Mucosa of descending colon (tissue), 3 donors: Measurements from ENCODE around the gene CNOT4. TPM values are rescaled to one million over a fixed set of nuclear protein-coding genes. Genes with fewer than 3 reads are reported as not detected.

Experiments
- ATAC-seq: fragments of 200-7000 bp; cut with Tn5 transposase; one replicate; pipeline ENCODE4 v1.9.1; 2020; ENCODE audit warnings: mild to moderate bottlenecking, moderate library complexity
- DNase-seq, 3 donors: peaks; one replicate each; pipeline ENCODE4 v3.0.0-alpha.2; 2020
- H3K36me3 ChIP-seq: fragments of 200-600 bp; one replicate; pipeline ENCODE4 v1.8.0; 2021; ENCODE audit warnings: low read depth, mild to moderate bottlenecking
- H3K4me1 ChIP-seq: fragments of 200-600 bp; one replicate; pipeline ENCODE4 v1.8.0; 2021; ENCODE audit warnings: low read depth, mild to moderate bottlenecking
- H3K4me3 ChIP-seq: fragments of 200-600 bp; one replicate; pipeline ENCODE4 v1.8.0; 2021; ENCODE audit warnings: mild to moderate bottlenecking
- H3K9me3 ChIP-seq: fragments of 200-600 bp; one replicate; pipeline ENCODE4 v1.8.0; 2021; ENCODE audit warnings: mild to moderate bottlenecking
- CTCF ChIP-seq: fragments of 200-600 bp; IDR thresholded peaks from one replicate; pipeline ENCODE4 v1.8.0; 2022; ENCODE audit warnings: antibody characterized with exemption, mild to moderate bottlenecking
- intact Hi-C, 2 donors: fragments of 100-400 bp; cut with DNase I in 1 of 2; cut with micrococcal nuclease in 1 of 2; formaldehyde crosslinking; loops; one replicate each; pipeline versions ENCODE4 v1.11.0 to v1.11.1; 2022; cut with DNase I, micrococcal nuclease
- total RNA-seq, 3 donors: library from RNA; stranded (reverse); fragmentation: NEBNext Ultra II Directional in 2 of 3; extraction: Animal tissue kit (Norgen Biotek cat#: 25700) in 2 of 3; gene quantifications; one replicate each; pipeline versions ENCODE4 v1.2.1 to v1.2.4, GENCODE V29; 2021 to 2023
- donor health status: DM: no; HTN: no; CAD: no; lungs with moderate emphysema.
- donor health status: DM: no; HTN: no; CAD: no.
- donor health status: DM: no; HTN: yes; CAD: no.

The CNOT4 gene
- total RNA-seq, 3 donors from 2014 or later = 18.3 to 37.2 (median 22.1) TPM

- Histone ChIP-seq H3K36me3 (no peaks in the 10 kb centered on the region), H3K4me3 (no peak overlapping the region), H3K9me3 (no peaks in the 10 kb centered on the region), H3K4me1 (no peaks in the 10 kb centered on the region)
- intact Hi-C loops = no loop called here
- no peak for DNase-seq
- ATAC-seq = no peak
- no peak for TF ChIP-seq CTCF
Measured at GRCh38 chr7:135365721-135366120, 144.2 kb downstream of the CNOT4 start.

DNA sequence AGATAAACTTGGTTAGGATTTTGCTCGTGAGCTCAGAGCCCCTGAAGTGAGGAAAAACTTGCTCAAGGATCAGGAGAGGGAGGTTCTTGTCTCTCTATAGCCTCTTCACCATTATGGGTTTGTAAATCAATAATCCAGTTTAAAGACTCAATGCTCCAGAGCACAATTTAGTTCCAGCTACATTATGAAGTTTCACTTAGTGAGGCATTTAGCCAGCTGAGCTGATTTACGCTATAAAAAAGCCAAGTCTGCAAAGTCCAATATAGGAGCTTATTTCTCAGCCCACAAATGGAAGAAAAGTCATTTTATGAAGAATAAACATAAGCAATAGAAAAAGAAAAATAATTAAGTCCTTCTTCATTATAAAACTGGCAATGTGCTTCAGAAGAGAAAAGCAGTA is 145.7 kb downstream of the CNOT4 start:
- H3K4me1 ChIP-seq = no peaks in the 10 kb centered on the region
- no peak for ATAC-seq
- DNase-seq = no peak
- no peaks in the 10 kb centered on the region for H3K9me3 ChIP-seq
- H3K36me3 ChIP-seq = no peaks in the 10 kb centered on the region
- intact Hi-C loops = no loop called here
- no peak for TF ChIP-seq CTCF
- no peak overlapping the region for H3K4me3 ChIP-seq

DNA sequence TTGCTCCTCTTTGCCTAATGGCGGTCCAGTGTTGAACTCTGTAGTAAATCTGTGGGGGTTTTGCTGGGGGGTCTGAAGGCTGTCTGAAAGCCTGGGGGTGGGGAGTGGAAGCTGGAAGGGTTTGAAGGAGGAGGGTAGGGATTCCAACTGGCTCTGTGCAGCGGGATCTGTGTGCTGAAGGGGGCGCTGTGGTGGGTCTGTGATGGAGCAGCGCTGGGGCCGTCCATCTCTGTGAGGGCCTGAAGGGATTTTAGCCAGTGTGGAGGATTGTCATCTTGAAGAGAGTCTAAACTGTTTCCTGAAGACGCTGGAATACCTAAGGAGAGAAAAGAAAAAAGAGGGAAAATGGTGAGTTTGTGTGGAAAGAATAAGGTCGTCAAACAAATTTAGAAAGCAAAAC is 147.0 kb downstream of the CNOT4 start:
- Histone ChIP-seq H3K36me3 (no peaks in the 10 kb centered on the region), H3K4me1 (no peaks in the 10 kb centered on the region), H3K4me3 (no peak overlapping the region), H3K9me3 (no peaks in the 10 kb centered on the region)
- intact Hi-C loops = no loop called here
- DNase-seq (no peak), ATAC-seq (no peak)
- no peak for TF ChIP-seq CTCF

DNA sequence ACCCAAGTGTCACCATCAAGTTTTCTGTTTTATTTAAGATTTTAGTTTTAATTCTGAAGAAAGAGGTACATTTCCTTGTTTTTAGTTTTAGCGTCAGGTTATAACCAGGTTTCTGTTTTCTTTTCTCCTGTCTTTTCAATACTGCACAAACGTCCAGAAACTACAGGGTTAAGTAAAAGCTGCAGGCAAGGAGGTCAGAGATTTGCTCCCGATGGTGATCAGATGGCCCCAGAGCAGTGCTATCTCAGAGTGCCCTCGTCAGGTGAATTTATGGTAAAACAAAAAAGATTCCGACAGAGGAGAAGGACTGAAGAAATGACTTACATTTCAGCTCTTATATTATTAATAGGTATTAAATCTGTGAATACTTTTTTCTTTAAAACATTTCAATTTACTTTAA is 148.1 kb downstream of the CNOT4 start:
- intact Hi-C loops = no loop called here
- Histone ChIP-seq H3K4me3 (no peak overlapping the region), H3K4me1 (no peaks in the 10 kb centered on the region), H3K9me3 (no peaks in the 10 kb centered on the region), H3K36me3 (no peaks in the 10 kb centered on the region)
- DNase-seq (no peak), ATAC-seq (no peak)
- TF ChIP-seq CTCF = no peak

DNA sequence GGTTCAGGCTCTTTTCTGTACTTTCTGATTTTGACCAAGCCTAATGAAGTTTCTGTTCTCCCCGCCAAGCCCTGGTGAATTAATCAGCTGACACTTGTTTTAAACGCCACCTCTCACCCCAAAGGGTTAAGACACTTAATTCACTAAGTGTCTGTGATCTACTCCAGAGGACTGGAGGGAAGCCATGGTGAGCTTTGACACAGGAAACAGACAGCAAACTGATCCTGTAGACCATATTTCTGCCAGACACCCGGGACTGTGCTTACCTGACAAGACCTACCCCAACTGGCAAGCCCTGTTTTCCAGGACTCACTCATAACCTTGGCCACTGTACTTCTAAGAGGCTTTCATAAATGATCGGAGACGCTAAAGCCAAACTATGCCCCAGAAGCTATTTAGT is 150.3 kb downstream of the CNOT4 start:
- H3K36me3 ChIP-seq = no peaks in the 10 kb centered on the region
- ATAC-seq (no peak), DNase-seq (no peak)
- intact Hi-C loops = no loop called here
- H3K4me1 ChIP-seq = no peaks in the 10 kb centered on the region
- no peak for TF ChIP-seq CTCF
- H3K9me3 ChIP-seq = no peaks in the 10 kb centered on the region
- H3K4me3 ChIP-seq = no peak overlapping the region

DNA sequence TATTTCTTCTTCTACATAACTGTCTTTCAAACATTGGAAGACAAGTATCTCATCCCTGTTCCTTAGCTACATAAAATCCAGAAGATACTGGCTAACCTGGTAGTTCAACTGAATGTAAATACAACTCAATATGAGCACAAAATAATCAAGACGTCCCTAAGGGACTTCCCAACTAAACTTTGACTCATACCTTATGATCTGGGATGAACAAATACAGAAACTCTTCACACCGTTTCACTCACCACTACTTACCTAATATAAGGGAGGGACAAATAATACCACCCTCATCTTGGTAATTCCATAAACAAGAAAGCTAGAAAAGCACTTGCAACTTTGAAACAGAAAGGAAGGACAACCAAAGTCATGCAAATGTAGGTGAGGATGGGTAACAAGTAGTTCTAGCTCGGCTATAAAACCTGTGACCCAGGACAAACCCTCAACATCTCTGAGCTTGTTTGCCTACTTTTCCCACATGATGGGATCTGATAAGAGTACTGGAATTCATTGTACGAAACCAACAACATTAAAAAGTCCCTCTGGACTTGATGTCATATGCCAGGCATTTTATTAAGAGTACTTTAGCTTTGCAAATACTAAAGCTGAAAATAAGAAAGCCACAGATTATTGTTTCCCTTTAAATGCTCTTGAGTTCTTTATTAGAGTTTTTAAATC is 154.4 kb downstream of the CNOT4 start:
- H3K4me3 ChIP-seq = no peak overlapping the region
- intact Hi-C loops = no loop called here
- DNase-seq (no peak), ATAC-seq (no peak)
- H3K9me3 ChIP-seq = no peaks in the 10 kb centered on the region
- TF ChIP-seq CTCF = no peak
- H3K36me3 ChIP-seq = no peaks in the 10 kb centered on the region
- no peaks in the 10 kb centered on the region for H3K4me1 ChIP-seq
